ENCODE measurements around the gene EPM2A.

- TF ChIP-seq, protein P1, sequence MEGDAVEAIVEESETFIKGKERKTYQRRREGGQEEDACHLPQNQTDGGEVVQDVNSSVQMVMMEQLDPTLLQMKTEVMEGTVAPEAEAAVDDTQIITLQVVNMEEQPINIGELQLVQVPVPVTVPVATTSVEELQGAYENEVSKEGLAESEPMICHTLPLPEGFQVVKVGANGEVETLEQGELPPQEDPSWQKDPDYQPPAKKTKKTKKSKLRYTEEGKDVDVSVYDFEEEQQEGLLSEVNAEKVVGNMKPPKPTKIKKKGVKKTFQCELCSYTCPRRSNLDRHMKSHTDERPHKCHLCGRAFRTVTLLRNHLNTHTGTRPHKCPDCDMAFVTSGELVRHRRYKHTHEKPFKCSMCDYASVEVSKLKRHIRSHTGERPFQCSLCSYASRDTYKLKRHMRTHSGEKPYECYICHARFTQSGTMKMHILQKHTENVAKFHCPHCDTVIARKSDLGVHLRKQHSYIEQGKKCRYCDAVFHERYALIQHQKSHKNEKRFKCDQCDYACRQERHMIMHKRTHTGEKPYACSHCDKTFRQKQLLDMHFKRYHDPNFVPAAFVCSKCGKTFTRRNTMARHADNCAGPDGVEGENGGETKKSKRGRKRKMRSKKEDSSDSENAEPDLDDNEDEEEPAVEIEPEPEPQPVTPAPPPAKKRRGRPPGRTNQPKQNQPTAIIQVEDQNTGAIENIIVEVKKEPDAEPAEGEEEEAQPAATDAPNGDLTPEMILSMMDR (IDR thresholded peaks at IDR 0.05 in 2 of 3, conservative IDR thresholded peaks at IDR 0.05 in 1 of 3; ENCODE audit: control insufficient read depth in 2 of 3, extremely low read depth in 1 of 3, insufficient read depth in 1 of 3, low read depth in 3 of 3, low read length in 3 of 3): no peak
- TF ChIP-seq TCF7 (IDR thresholded peaks at IDR 0.05; ENCODE audit: borderline replicate concordance) (no peak), HDAC6 (IDR thresholded peaks at IDR 0.05; ENCODE audit: unreplicated experiment) (no peak), SMAD1 (IDR thresholded peaks at IDR 0.05; ENCODE audit: low read depth, partially characterized antibody) (no peak), EZH2 (IDR thresholded peaks at IDR 0.05; ENCODE audit: borderline replicate concordance, control insufficient read depth, low read depth, low read length) (no peak)
- TF ChIP-seq, protein P2, sequence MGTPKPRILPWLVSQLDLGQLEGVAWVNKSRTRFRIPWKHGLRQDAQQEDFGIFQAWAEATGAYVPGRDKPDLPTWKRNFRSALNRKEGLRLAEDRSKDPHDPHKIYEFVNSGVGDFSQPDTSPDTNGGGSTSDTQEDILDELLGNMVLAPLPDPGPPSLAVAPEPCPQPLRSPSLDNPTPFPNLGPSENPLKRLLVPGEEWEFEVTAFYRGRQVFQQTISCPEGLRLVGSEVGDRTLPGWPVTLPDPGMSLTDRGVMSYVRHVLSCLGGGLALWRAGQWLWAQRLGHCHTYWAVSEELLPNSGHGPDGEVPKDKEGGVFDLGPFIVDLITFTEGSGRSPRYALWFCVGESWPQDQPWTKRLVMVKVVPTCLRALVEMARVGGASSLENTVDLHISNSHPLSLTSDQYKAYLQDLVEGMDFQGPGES (IDR thresholded peaks at IDR 0.05): no peak
These were observed 61.8 kb downstream of the EPM2A start for GRCh38 chr6:145673504-145673903.
